Tibial nerve (tissue), 4 donors: ENCODE measurements around the gene GRID1. TPM values are rescaled to one million over a fixed set of nuclear protein-coding genes. Genes with fewer than 3 reads are reported as not detected.

Experiments
- DNase-seq, 2 donors: peaks; one replicate each; pipeline ENCODE4 v3.0.0-alpha.2; 2019; ENCODE audit warnings: low spot score in 2 of 2
- H3K27ac ChIP-seq, 4 donors: fragments of 200-600 bp; sonication (generic) in 3 of 4; one replicate each; pipeline ENCODE4 v1.5.1; 2017 to 2019; ENCODE audit warnings: mild to moderate bottlenecking in 1 of 4
- H3K27me3 ChIP-seq, 2 donors: fragments of 200-600 bp; sonication (generic) in 1 of 2; one replicate each; pipeline versions ENCODE4 v1.5.1 to v1.6.0; 2017 to 2019
- H3K36me3 ChIP-seq, 3 donors: fragments of 200-600 bp; sonication (generic); one replicate each; pipeline ENCODE4 v1.5.1; 2018 to 2019
- H3K4me1 ChIP-seq, 4 donors: fragments of 200-600 bp; sonication (generic) in 3 of 4; one replicate each; pipeline ENCODE4 v1.5.1; 2017 to 2019
- H3K4me3 ChIP-seq, 4 donors: fragments of 200-600 bp; sonication (generic) in 3 of 4; one replicate each; pipeline ENCODE4 v1.5.1; 2017 to 2019; ENCODE audit warnings: mild to moderate bottlenecking in 1 of 4, moderate library complexity in 1 of 4
- H3K9me3 ChIP-seq, 4 donors: fragments of 200-600 bp; sonication (generic) in 3 of 4; one replicate each; pipeline ENCODE4 v1.5.1; 2017 to 2019
- CTCF ChIP-seq, 5 experiments: fragments of 200-600 bp in 3 of 5; fragments of 450-650 bp in 2 of 5; sonication (generic) in 3 of 5; IDR thresholded peaks; one replicate each; pipeline ENCODE4 v1.5.1; 2016 to 2019; ENCODE audit warnings: antibody characterized with exemption in 5 of 5, mild to moderate bottlenecking in 3 of 5, moderate library complexity in 2 of 5
- EP300 ChIP-seq, 2 donors: sonication (generic); formaldehyde crosslinking; IDR thresholded peaks; one replicate each; pipeline ENCODE4 v1.6.1; 2017; ENCODE audit warnings: antibody characterized with exemption in 2 of 2, mild to moderate bottlenecking in 1 of 2
- POLR2A ChIP-seq, 2 donors: fragments of 450-650 bp; IDR thresholded peaks; one replicate each; pipeline ENCODE4 v1.6.1; 2017; ENCODE audit warnings: antibody characterized with exemption in 2 of 2, mild to moderate bottlenecking in 2 of 2, moderate library complexity in 2 of 2
- WGBS, 2 donors: methylation state at CpG; one replicate each; pipeline ENCODE4 v1.1.5; 2018; 5-methylcytosine and 5-hydroxymethylcytosine counted together
- total RNA-seq, 4 donors: library from RNA; depleted of rRNA; stranded (reverse); fragments of >200 nt; gene quantifications; one replicate each; pipeline ENCODE4 v1.1.0, GENCODE V29; 2016

Gene GRID1
- total RNA-seq, 4 donors from 2014 or later: 7.7 to 16.3 (median 10.5) TPM

- no peak for TF ChIP-seq POLR2A (IDR thresholded peaks at IDR 0.05)
- TF ChIP-seq EP300 (IDR thresholded peaks at IDR 0.05): no peak
- TF ChIP-seq CTCF (IDR thresholded peaks at IDR 0.05): no peak
- no peaks in the 10 kb centered on the region for H3K4me1 ChIP-seq
- no peak overlapping the region for H3K4me3 ChIP-seq
- DNase-seq: no peak
- H3K27ac ChIP-seq: no peak overlapping the region
- 82 to 89% methylated on average over 4 of the region's 4 CpGs for WGBS, 2 donors
- no peaks in the 10 kb centered on the region for H3K27me3 ChIP-seq
- H3K9me3 ChIP-seq: no peaks in the 10 kb centered on the region
- H3K36me3 ChIP-seq: peaks cover 0 to 4% (median 0%) of the 10 kb centered on the region in 3 donors
These were observed 243.3 kb downstream of the GRID1 start for GRCh38 chr10:86123304-86123703.

GRCh38 chr10:86122646-86123045 is 243.9 kb downstream of the GRID1 start:
- H3K36me3 ChIP-seq: peaks cover 0 to 4% (median 0%) of the 10 kb centered on the region in 3 donors
- WGBS, 2 donors: 56 to 75% methylated on average over 2 of the region's 2 CpGs
- H3K4me1 ChIP-seq: no peaks in the 10 kb centered on the region
- no peaks in the 10 kb centered on the region for H3K27me3 ChIP-seq
- TF ChIP-seq CTCF (IDR thresholded peaks at IDR 0.05): no peak
- no peak for TF ChIP-seq EP300 (IDR thresholded peaks at IDR 0.05)
- no peak for TF ChIP-seq POLR2A (IDR thresholded peaks at IDR 0.05)
- H3K4me3 ChIP-seq: no peak overlapping the region
- H3K9me3 ChIP-seq: no peaks in the 10 kb centered on the region
- no peak for DNase-seq
- no peak overlapping the region for H3K27ac ChIP-seq

- DNase-seq: no peak
- Histone ChIP-seq H3K4me1 (no peaks in the 10 kb centered on the region), H3K27me3 (no peaks in the 10 kb centered on the region), H3K36me3 (peaks cover 0 to 4% (median 0%) of the 10 kb centered on the region in 3 donors), H3K4me3 (no peak overlapping the region), H3K27ac (no peak overlapping the region), H3K9me3 (no peaks in the 10 kb centered on the region)
- no peak for TF ChIP-seq POLR2A (IDR thresholded peaks at IDR 0.05)
- TF ChIP-seq EP300 (IDR thresholded peaks at IDR 0.05): no peak
- TF ChIP-seq CTCF (IDR thresholded peaks at IDR 0.05): no peak
- WGBS, 2 donors: 93 to 98% methylated on average over 1 of the region's 1 CpG
These were observed 245.4 kb downstream of the GRID1 start for GRCh38 chr10:86121200-86121599.

GRCh38 chr10:86117051-86117450 is 249.5 kb downstream of the GRID1 start:
- no peak overlapping the region for H3K27ac ChIP-seq
- H3K36me3 ChIP-seq: no peaks in the 10 kb centered on the region
- DNase-seq: no peak
- no peak for TF ChIP-seq POLR2A (IDR thresholded peaks at IDR 0.05)
- TF ChIP-seq EP300 (IDR thresholded peaks at IDR 0.05): no peak
- TF ChIP-seq CTCF (IDR thresholded peaks at IDR 0.05): no peak
- no peaks in the 10 kb centered on the region for H3K9me3 ChIP-seq
- H3K4me3 ChIP-seq: no peak overlapping the region
- H3K27me3 ChIP-seq: no peaks in the 10 kb centered on the region
- no peaks in the 10 kb centered on the region for H3K4me1 ChIP-seq

- no peak for DNase-seq
- Histone ChIP-seq H3K4me1 (no peaks in the 10 kb centered on the region), H3K27me3 (no peaks in the 10 kb centered on the region), H3K36me3 (no peaks in the 10 kb centered on the region), H3K27ac (no peak overlapping the region), H3K4me3 (no peak overlapping the region), H3K9me3 (no peaks in the 10 kb centered on the region)
- 60 to 72% methylated on average over 2 to 3 of the region's 3 CpGs for WGBS, 2 donors
- no peak for TF ChIP-seq CTCF (IDR thresholded peaks at IDR 0.05)
These were observed 252.6 kb downstream of the GRID1 start for GRCh38 chr10:86113983-86114382.
